ENCODE results near the gene KIAA0513. TPM values are rescaled to one million over a fixed set of nuclear protein-coding genes. Genes with fewer than 3 reads are reported as not detected.

KIAA0513 gene
- total RNA-seq, 1 experiment from 2014 or later: 12.8 TPM

GRCh38 chr16:85134076-85134788 lies 106.6 kb downstream of the KIAA0513 start:
- no peak for DNase-seq (ENCODE audit: low read depth)

DNA sequence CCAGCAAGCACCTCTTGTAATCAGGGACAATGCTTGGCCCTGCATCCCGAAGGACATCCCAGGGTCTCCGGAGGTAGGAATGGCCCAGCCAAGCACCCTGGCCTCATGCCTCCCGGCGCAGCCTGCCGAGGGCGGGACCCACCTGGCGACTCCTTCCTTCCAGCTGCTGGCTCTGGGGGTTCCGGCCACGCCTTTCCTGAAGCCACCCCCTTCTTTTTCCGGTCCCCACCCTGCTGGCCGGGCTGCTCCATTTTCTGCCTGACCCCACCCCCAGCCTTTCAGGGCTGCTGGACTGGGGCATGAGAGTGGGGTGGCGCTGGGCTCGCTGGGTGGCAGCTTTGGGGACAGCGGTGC lies 107.2 kb downstream of the KIAA0513 start:
- no peak for DNase-seq (ENCODE audit: low read depth)

GRCh38 chr16:85136213-85136701 lies 108.7 kb downstream of the KIAA0513 start:
- peak; percentile 78 for DNase-seq (ENCODE audit: low read depth)

GRCh38 chr16:85136702-85137322 lies 109.2 kb downstream of the KIAA0513 start:
- DNase-seq (ENCODE audit: low read depth): peak; percentile 68

DNA sequence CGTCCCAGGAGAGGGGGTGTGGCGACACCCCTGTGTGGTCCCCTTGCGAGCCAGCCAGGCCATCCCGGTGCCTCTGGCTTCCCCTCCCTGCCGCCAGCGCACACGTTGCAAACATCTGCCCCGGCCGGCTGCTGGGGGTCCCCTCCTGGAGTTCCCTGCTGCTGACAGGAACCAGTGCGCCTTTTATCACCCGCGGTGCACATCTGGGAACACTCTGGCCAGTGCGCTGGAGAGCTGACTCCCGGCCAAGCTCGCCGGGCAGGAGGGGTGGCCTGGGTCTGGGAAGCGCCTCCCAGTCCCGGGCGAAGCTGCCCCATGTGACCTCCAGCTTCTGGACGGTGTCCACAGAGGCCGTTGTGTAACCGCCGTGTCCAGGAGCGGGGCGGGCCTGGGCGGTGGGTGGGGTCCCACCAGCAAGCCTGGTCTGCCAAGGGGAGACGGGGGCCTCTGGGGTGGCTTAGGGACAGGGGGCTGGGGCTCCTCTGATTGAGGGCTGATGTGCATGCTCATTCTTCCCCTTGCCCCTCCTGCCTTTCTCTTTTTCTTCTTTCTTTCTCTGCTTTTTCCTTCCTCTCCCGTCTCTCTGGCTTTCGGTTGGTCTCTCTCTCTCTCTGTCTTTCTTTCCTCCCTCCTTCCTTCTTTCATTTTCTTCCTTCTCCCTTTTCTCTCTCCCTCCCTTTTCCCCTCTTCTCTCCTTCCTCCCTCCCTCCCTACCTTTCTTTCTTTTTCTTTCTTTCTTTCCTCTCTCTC lies 109.9 kb downstream of the KIAA0513 start:
- DNase-seq (ENCODE audit: low read depth): peak; percentile 82

DNA sequence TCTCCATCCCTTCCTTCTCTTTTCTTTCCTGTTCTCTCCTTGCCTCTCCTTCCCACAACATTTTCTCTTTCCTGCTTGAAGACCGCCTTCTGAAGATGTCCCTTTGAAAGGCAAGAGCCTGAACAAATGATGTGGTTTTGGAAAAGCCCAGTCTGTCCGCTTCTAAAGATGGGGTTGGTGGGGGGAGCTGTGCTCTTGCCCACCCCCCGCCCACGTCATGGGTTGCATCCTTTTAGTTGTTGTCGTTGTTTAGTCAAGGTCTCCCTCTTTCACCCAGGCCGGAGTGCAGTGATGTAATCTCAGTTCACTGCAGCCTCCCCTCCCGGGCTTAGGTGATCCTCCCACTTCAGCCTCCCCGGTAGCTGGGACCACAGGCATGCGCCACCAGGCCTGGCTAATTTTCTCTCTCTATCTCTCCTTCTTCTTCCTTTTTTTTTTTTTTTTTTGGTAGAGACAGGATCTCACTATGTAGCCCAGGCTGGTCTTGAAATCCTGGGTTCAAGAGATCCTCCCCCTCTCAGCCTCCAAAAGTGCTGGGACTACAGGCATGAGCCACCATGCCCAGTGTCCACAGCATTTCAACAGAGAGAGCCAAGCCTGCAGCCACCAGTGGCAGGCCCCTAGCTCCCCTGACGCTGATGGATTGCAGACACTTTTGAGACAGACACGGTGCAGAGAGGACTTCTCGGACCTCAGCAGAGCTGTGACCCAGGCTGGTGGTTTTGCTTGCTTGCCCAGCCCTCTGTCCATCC lies 110.7 kb downstream of the KIAA0513 start:
- no peak for DNase-seq (ENCODE audit: low read depth)

DNA sequence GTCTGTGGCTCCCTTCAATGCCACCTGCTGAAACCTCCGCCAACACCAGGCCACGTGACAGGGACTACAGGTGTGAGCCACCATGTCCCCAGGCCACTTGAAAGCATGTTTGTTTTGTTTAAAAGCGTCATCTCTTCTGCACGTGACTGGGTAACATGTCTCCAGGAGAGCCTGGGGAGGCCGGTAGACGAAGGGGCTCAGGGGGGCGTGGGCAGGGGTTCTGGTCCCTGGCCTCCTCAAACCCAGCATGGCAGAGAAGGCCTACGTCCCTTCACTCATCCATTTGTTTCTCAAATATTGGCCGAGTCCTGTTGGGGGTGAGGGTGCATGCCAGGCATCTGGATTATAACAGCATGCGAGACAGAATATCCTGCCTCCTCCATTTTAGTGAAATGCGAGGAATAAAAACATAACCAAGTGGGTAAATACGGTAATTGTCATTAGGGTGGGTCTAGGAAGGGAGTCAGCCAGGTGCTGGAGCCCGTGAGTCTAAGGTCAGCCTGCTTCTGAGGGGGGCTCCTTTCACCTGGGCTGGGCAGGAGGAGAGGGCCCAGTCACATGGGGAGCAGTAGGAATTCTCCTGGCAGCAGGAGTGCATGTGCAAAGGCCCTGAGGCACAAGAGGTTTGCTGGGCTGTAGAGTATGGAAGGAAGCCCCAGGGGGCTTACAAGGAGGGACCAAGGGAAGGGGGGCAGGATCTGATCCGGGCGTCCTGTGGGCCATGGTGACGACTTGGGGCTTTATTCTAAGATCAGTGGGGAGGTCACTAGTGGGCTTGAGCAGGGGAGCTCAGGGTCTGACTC lies 111.4 kb downstream of the KIAA0513 start:
- no peak for DNase-seq (ENCODE audit: low read depth)

DNA sequence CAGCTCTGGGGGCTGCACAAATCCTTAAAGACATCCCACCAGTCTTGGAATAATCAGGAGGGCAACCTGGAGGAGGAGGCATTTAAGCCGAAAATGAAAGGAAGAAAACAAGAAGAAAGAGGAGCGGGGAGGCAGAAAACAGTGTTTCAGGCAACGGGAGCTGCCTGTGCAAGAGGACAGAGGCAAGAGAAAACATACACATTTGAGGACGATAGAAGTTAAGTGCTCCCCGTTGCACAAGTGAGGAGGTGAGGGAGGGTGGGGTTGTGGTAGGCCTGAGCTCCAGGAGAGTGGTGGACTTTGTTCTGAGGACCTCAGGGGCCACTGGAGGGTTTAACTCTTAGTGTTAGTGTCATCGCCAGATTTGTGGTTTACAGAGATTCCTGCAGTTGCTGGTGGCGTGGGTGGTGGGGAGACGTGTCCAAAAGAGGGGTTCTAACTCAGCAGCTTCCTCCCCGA lies 112.3 kb downstream of the KIAA0513 start:
- DNase-seq (ENCODE audit: low read depth): no peak

- no peak for DNase-seq (ENCODE audit: low read depth)
Observed at GRCh38 chr16:85140455-85141012, 112.9 kb downstream of the KIAA0513 start.

GRCh38 chr16:85141491-85142128 lies 114.0 kb downstream of the KIAA0513 start:
- DNase-seq (ENCODE audit: low read depth): no peak

- DNase-seq (ENCODE audit: low read depth): no peak
Observed at GRCh38 chr16:85142129-85142513, 114.5 kb downstream of the KIAA0513 start.

DNA sequence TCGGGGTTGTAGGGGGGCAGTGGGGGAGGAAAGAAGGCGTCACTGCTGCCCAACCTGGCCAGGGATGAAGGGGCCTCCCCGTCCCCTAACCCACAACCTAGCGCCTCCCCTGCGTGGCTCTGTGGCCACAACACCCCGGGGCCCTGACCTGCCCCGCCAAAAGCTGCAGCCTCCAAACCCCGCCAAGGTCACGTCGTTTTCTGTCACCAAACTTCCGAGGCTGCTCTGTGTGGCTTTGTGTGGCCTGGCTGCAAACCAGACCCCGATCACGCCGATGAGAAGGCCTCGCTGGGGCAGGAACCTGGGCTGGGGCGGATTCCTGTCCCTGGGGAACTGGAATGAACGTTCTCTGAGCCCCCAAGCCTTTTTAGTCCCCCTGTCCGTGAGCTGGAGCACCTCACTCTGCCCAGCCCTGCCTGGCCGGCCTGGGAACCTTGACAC lies 115.2 kb downstream of the KIAA0513 start:
- DNase-seq (ENCODE audit: low read depth): no peak

Other genes with a start within 250 kb of the KIAA0513 start
- gene CRISPLD2, start 207.8 kb upstream of the KIAA0513 start, total RNA-seq (2014; rRNA removed): 2.6 and 3.0 TPM in 2 replicates
- gene ZDHHC7, start 16.3 kb upstream of the KIAA0513 start, total RNA-seq (2014; rRNA removed): 73.2 and 75.1 TPM in 2 replicates
- not detected in 2 replicates for gene CIBAR2, start 84.7 kb downstream of the KIAA0513 start, total RNA-seq (2014; rRNA removed)